ENCODE results near the gene CCL1. TPM values are rescaled to one million over a fixed set of nuclear protein-coding genes. Genes with fewer than 3 reads are reported as not detected.

CCL1 gene
- total RNA-seq, 1 donor from 2014 or later, result not detected

- no peak overlapping the region for H3K4me3 Mint-ChIP-seq (ENCODE audit: unreplicated experiment)
- no peaks in the 10 kb centered on the region for H3K36me3 Mint-ChIP-seq (ENCODE audit: low read depth)
- TF ChIP-seq CTCF (IDR thresholded peaks at IDR 0.05), result no peak
- H3K27ac Mint-ChIP-seq (ENCODE audit: unreplicated experiment), result no peak overlapping the region
- peaks cover 54% of the 10 kb centered on the region for H3K27me3 Mint-ChIP-seq (ENCODE audit: low read depth)
- no peaks in the 10 kb centered on the region for H3K4me1 Mint-ChIP-seq (ENCODE audit: low read depth)
- no peaks in the 10 kb centered on the region for H3K9me3 Mint-ChIP-seq (ENCODE audit: low read depth)
- no peak for DNase-seq (ENCODE audit: low spot score)
Observed at GRCh38 chr17:34366529-34367107, 3.6 kb upstream of the CCL1 start.

- H3K4me3 Mint-ChIP-seq (ENCODE audit: unreplicated experiment), result no peak overlapping the region
- H3K27me3 Mint-ChIP-seq (ENCODE audit: low read depth), result peaks cover 54% of the 10 kb centered on the region
Observed at GRCh38 chr17:34366010-34366409, 3.0 kb upstream of the CCL1 start.

GRCh38 chr17:34365340-34365739 lies 2.3 kb upstream of the CCL1 start:
- peaks cover 54% of the 10 kb centered on the region for H3K27me3 Mint-ChIP-seq (ENCODE audit: low read depth)
- H3K9me3 Mint-ChIP-seq (ENCODE audit: low read depth), result no peaks in the 10 kb centered on the region
- no peak overlapping the region for H3K27ac Mint-ChIP-seq (ENCODE audit: unreplicated experiment)
- H3K36me3 Mint-ChIP-seq (ENCODE audit: low read depth), result no peaks in the 10 kb centered on the region
- no peak for DNase-seq (ENCODE audit: low spot score)
- TF ChIP-seq CTCF (IDR thresholded peaks at IDR 0.05), result no peak
- H3K4me3 Mint-ChIP-seq (ENCODE audit: unreplicated experiment), result no peak overlapping the region
- H3K4me1 Mint-ChIP-seq (ENCODE audit: low read depth), result no peaks in the 10 kb centered on the region

More at GRCh38 chr17:34366010-34366409, 3.0 kb upstream of the CCL1 start:
- Mint-ChIP-seq H3K4me1 (ENCODE audit: low read depth) (no peaks in the 10 kb centered on the region), H3K36me3 (ENCODE audit: low read depth) (no peaks in the 10 kb centered on the region), H3K9me3 (ENCODE audit: low read depth) (no peaks in the 10 kb centered on the region), H3K27ac (ENCODE audit: unreplicated experiment) (no peak overlapping the region)
- DNase-seq (ENCODE audit: low spot score), result no peak
- no peak for TF ChIP-seq CTCF (IDR thresholded peaks at IDR 0.05)

- H3K9me3 Mint-ChIP-seq (ENCODE audit: low read depth), result no peaks in the 10 kb centered on the region
- H3K27me3 Mint-ChIP-seq (ENCODE audit: low read depth), result peaks cover 52% of the 10 kb centered on the region
- H3K27ac Mint-ChIP-seq (ENCODE audit: unreplicated experiment), result no peak overlapping the region
- no peak for DNase-seq (ENCODE audit: low spot score)
- H3K4me3 Mint-ChIP-seq (ENCODE audit: unreplicated experiment), result no peak overlapping the region
- no peak for TF ChIP-seq CTCF (IDR thresholded peaks at IDR 0.05)
- H3K36me3 Mint-ChIP-seq (ENCODE audit: low read depth), result no peaks in the 10 kb centered on the region
- H3K4me1 Mint-ChIP-seq (ENCODE audit: low read depth), result no peaks in the 10 kb centered on the region
Observed at GRCh38 chr17:34364751-34365150, 1.7 kb upstream of the CCL1 start.

- no peak for DNase-seq (ENCODE audit: low spot score)
- TF ChIP-seq CTCF (IDR thresholded peaks at IDR 0.05), result peak; percentile 100
- H3K4me3 Mint-ChIP-seq (ENCODE audit: unreplicated experiment), result no peak overlapping the region
- no peaks in the 10 kb centered on the region for H3K4me1 Mint-ChIP-seq (ENCODE audit: low read depth)
- no peaks in the 10 kb centered on the region for H3K36me3 Mint-ChIP-seq (ENCODE audit: low read depth)
- no peaks in the 10 kb centered on the region for H3K9me3 Mint-ChIP-seq (ENCODE audit: low read depth)
- no peak overlapping the region for H3K27ac Mint-ChIP-seq (ENCODE audit: unreplicated experiment)
- peaks cover 39% of the 10 kb centered on the region for H3K27me3 Mint-ChIP-seq (ENCODE audit: low read depth)
Observed at GRCh38 chr17:34361478-34362061, 1.5 kb downstream of the CCL1 start.

All from chondrocyte (in vitro differentiated cells).